ENCODE measurements around the gene PITX1. TPM values are rescaled to one million over a fixed set of nuclear protein-coding genes. Genes with fewer than 3 reads are reported as not detected.
A peak's percentile ranks its signal among the peaks of the same experiment; 100 is the strongest.

Gene PITX1
- polyA plus RNA-seq, 3 donors, result not detected

GRCh38 chr5:135052511-135053145 is 18.6 kb upstream of the PITX1 start:
- Histone ChIP-seq H3K27ac (ENCODE audit: low read depth in 1 of 2, low read length in 2 of 2) (no peak overlapping the region), H3K4me2 (replicated peaks; ENCODE audit: extremely low read depth, low read length, poor library complexity, severe bottlenecking) (no peak overlapping the region), H3K27me3 (ENCODE audit: control insufficient read depth in 2 of 2, insufficient read depth in 2 of 2, low read length in 2 of 2) (peaks cover 24 to 75% of the 10 kb centered on the region in 2 donors), H3K4me1 (ENCODE audit: control insufficient read depth in 1 of 2, insufficient read depth in 2 of 2, low read length in 2 of 2) (no peaks in the 10 kb centered on the region), H3K9me3 (replicated peaks in 1 of 2; ENCODE audit: control insufficient read depth in 1 of 2, insufficient read depth in 1 of 2, low read length in 2 of 2) (peaks cover 0 to 3% of the 10 kb centered on the region in 2 donors), H4K20me1 (ENCODE audit: insufficient read depth, low read length) (no peaks in the 10 kb centered on the region), H3K4me3 (replicated peaks in 1 of 3; ENCODE audit: low read depth in 2 of 3, low read length in 3 of 3) (no peak overlapping the region), H3K79me2 (ENCODE audit: insufficient read depth, low read length) (no peaks in the 10 kb centered on the region), H3K9ac (ENCODE audit: insufficient read depth, low read length, poor library complexity, severe bottlenecking) (no peak overlapping the region), H3K36me3 (replicated peaks in 1 of 2; ENCODE audit: control insufficient read depth in 1 of 2, insufficient read depth in 2 of 2, low read length in 2 of 2) (no peaks in the 10 kb centered on the region), H2AFZ (ENCODE audit: insufficient read depth, low read depth, low read length, poor library complexity, severe bottlenecking) (no peak overlapping the region)
- WGBS (ENCODE audit: insufficient coverage), result 83% methylated on average over 1 of the region's 6 CpGs
- no peak for TF ChIP-seq CTCF (IDR thresholded peaks at IDR 0.05)
- DNase-seq, result no peak
- H3K4me1 Mint-ChIP-seq, result peaks cover 4% of the 10 kb centered on the region
- peak overlapping the region in 1 of 2 donors; percentile 61 for H3K4me3 Mint-ChIP-seq
- H3K27me3 Mint-ChIP-seq (ENCODE audit: low read depth in 3 of 3), result peaks cover 67 to 82% (median 74%) of the 10 kb centered on the region in 3 donors
- peaks cover 0 to 2% (median 0%) of the 10 kb centered on the region in 7 donors for H3K9me3 Mint-ChIP-seq
- no peak overlapping the region for H3K27ac Mint-ChIP-seq
- intact Hi-C loops (cut with micrococcal nuclease), result no loop called here
- no peaks in the 10 kb centered on the region for H3K36me3 Mint-ChIP-seq

GRCh38 chr5:135051872-135052271 is 17.8 kb upstream of the PITX1 start:
- peaks cover 0 to 2% (median 0%) of the 10 kb centered on the region in 7 donors for H3K9me3 Mint-ChIP-seq
- no peak overlapping the region for H3K9ac ChIP-seq (ENCODE audit: insufficient read depth, low read length, poor library complexity, severe bottlenecking)
- peaks cover 0 to 3% of the 10 kb centered on the region in 2 donors for H3K9me3 ChIP-seq (replicated peaks in 1 of 2; ENCODE audit: control insufficient read depth in 1 of 2, insufficient read depth in 1 of 2, low read length in 2 of 2)
- no peak overlapping the region for H3K4me3 ChIP-seq (replicated peaks in 1 of 3; ENCODE audit: low read depth in 2 of 3, low read length in 3 of 3)
- H3K27ac ChIP-seq (ENCODE audit: low read depth in 1 of 2, low read length in 2 of 2), result no peak overlapping the region
- no peaks in the 10 kb centered on the region for H3K36me3 Mint-ChIP-seq
- peaks cover 4% of the 10 kb centered on the region for H3K4me1 Mint-ChIP-seq
- H3K4me2 ChIP-seq (replicated peaks; ENCODE audit: extremely low read depth, low read length, poor library complexity, severe bottlenecking), result no peak overlapping the region
- no peak overlapping the region for H3K27ac Mint-ChIP-seq
- no peaks in the 10 kb centered on the region for H4K20me1 ChIP-seq (ENCODE audit: insufficient read depth, low read length)
- no peak for TF ChIP-seq CTCF (IDR thresholded peaks at IDR 0.05)
- H2AFZ ChIP-seq (ENCODE audit: insufficient read depth, low read depth, low read length, poor library complexity, severe bottlenecking), result no peak overlapping the region
- no peaks in the 10 kb centered on the region for H3K4me1 ChIP-seq (ENCODE audit: control insufficient read depth in 1 of 2, insufficient read depth in 2 of 2, low read length in 2 of 2)
- peak overlapping the region in 1 of 2 donors; percentile 61 for H3K4me3 Mint-ChIP-seq
- peaks cover 67 to 86% (median 80%) of the 10 kb centered on the region in 3 donors for H3K27me3 Mint-ChIP-seq (ENCODE audit: low read depth in 3 of 3)
- H3K79me2 ChIP-seq (ENCODE audit: insufficient read depth, low read length), result no peaks in the 10 kb centered on the region
- H3K36me3 ChIP-seq (replicated peaks in 1 of 2; ENCODE audit: control insufficient read depth in 1 of 2, insufficient read depth in 2 of 2, low read length in 2 of 2), result no peaks in the 10 kb centered on the region
- intact Hi-C loops (cut with micrococcal nuclease), result no loop called here
- no peak for DNase-seq
- peaks cover 24 to 78% of the 10 kb centered on the region in 2 donors for H3K27me3 ChIP-seq (ENCODE audit: control insufficient read depth in 2 of 2, insufficient read depth in 2 of 2, low read length in 2 of 2)
- WGBS (ENCODE audit: insufficient coverage), result 45% methylated on average over 6 of the region's 11 CpGs
